K562 (cell line): ENCODE data around the gene TRAF3IP3. TPM values are rescaled to one million over a fixed set of nuclear protein-coding genes. Genes with fewer than 3 reads are reported as not detected.

Source experiments
- FIP1L1 ChIP-seq: fragments of 200-400 bp; formaldehyde crosslinking; IDR thresholded peaks from 2 replicates; pipeline ENCODE4 v1.6.1; 2018; ENCODE audit warnings: mild to moderate bottlenecking, low read depth, low read length; ENCODE audit not compliant: poor library complexity, severe bottlenecking
- GABPB1 ChIP-seq: sonication (generic); formaldehyde crosslinking; IDR thresholded peaks from 2 replicates; pipeline ENCODE4 v1.8.0; 2022; ENCODE audit warnings: mild to moderate bottlenecking, missing genetic modification reagents
- HNRNPL ChIP-seq: fragments of 200-400 bp; formaldehyde crosslinking; IDR thresholded peaks from 2 replicates; pipeline ENCODE4 v1.6.1; 2017; ENCODE audit warnings: low read depth, mild to moderate bottlenecking, low read length
- LARP7 ChIP-seq: fragments of 450-650 bp; IDR thresholded peaks from 2 replicates; pipeline ENCODE4 v1.6.1; 2016
- MTF1 ChIP-seq: fragments of 250-450 bp; sonication (Bioruptor Pico); IDR thresholded peaks from 2 replicates; pipeline ENCODE4 v1.9.0; 2021; ENCODE audit warnings: moderate library complexity, mild to moderate bottlenecking, inconsistent platforms, borderline replicate concordance
- PCBP2 ChIP-seq: fragments of 200-400 bp; formaldehyde crosslinking; IDR thresholded peaks from 2 replicates; pipeline ENCODE4 v1.6.1; 2018; ENCODE audit warnings: low read length, low read depth, mild to moderate bottlenecking, moderate library complexity; ENCODE audit not compliant: poor library complexity, severe bottlenecking
- TCFL5 ChIP-seq: fragments of 250-450 bp; sonication (Bioruptor Pico); conservative IDR thresholded peaks from 2 replicates; pipeline ENCODE4 v1.6.1; 2021; ENCODE audit warnings: mild to moderate bottlenecking, moderate library complexity, matching md5 sums
- TRIM28 ChIP-seq: fragments of 450-650 bp; IDR thresholded peaks from 2 replicates; pipeline ENCODE4 v1.6.1; 2017
- XRCC3 ChIP-seq: fragments of 450-650 bp; IDR thresholded peaks from 2 replicates; pipeline ENCODE4 v1.6.1; 2017; ENCODE audit warnings: mild to moderate bottlenecking, moderate library complexity
- ZNF316 ChIP-seq: fragments of 450-650 bp; IDR thresholded peaks from 2 replicates; pipeline ENCODE4 v1.6.1; 2016
- ZNF354B ChIP-seq: fragments of 250-450 bp; sonication (Bioruptor Pico); IDR thresholded peaks from 2 replicates; pipeline ENCODE4 v1.4.0; 2020
- ZNF444 ChIP-seq: fragments of 250-450 bp; sonication (Bioruptor Pico); IDR thresholded peaks from 2 replicates; pipeline ENCODE4 v1.4.0; 2020; ENCODE audit warnings: mild to moderate bottlenecking, moderate library complexity
- ZNF699 ChIP-seq: fragments of 250-450 bp; sonication (Bioruptor Pico); IDR thresholded peaks from 2 replicates; pipeline ENCODE4 v1.8.0; 2021; ENCODE audit warnings: mild to moderate bottlenecking, moderate library complexity; ENCODE audit not compliant: insufficient replicate concordance
- polyA plus RNA-seq, 8 experiments: library from polyadenylated mRNA; depleted of rRNA in 4 of 8; stranded (reverse) in 5 of 8; unstranded in 3 of 8; fragments of >200 nt; fragmentation: Nextera tagmentation in 2 of 8; fragmentation: Illumina TruSeq in 1 of 8; extraction: Ambion mirVana in 2 of 8; extraction: Trizol in 1 of 8; gene quantifications; 2 replicates each; pipeline versions ENCODE4 v1.2.1 to v1.2.3, GENCODE V29; 2011 to 2014; ENCODE audit warnings: inconsistent platforms in 1 of 8, missing spikeins in 1 of 8
- total RNA-seq, 7 experiments: library from RNA; depleted of rRNA in 6 of 7; stranded (reverse); fragments of >200 nt in 6 of 7; fragmentation: Illumina TruSeq in 2 of 7; extraction: Trizol in 2 of 7; gene quantifications; 2 replicates each; pipeline versions ENCODE4 v1.2.1 to v1.2.3, GENCODE V29; 2011 to 2021; ENCODE audit warnings: low replicate concordance in 1 of 7
- TF ChIP-seq, protein P1 (sequence below): sonication (generic); formaldehyde crosslinking; IDR thresholded peaks from 2 replicates; pipeline ENCODE4 v1.8.1; 2022; ENCODE audit warnings: missing genetic modification reagents
- TF ChIP-seq, protein P2 (sequence below): IDR thresholded peaks from 2 replicates; pipeline ENCODE4 v1.6.1; 2014; ENCODE audit warnings: antibody characterized with exemption
- TF ChIP-seq, protein P3 (sequence below): sonication (generic); formaldehyde crosslinking; IDR thresholded peaks from 2 replicates; pipeline ENCODE4 v1.5.0; 2020; ENCODE audit warnings: missing genetic modification reagents
- TF ChIP-seq, protein P4 (sequence below): sonication (generic); formaldehyde crosslinking; IDR thresholded peaks from 2 replicates; pipeline ENCODE4 v1.8.1; 2023; ENCODE audit warnings: mild to moderate bottlenecking, missing genetic modification reagents
- TF ChIP-seq, protein P5 (sequence below): fragments of 250-450 bp; sonication (Bioruptor Pico); IDR thresholded peaks from 2 replicates; pipeline ENCODE4 v1.6.1; 2021; ENCODE audit warnings: mild to moderate bottlenecking
- TF ChIP-seq, protein P6 (sequence below): fragments of 250-450 bp; sonication (Bioruptor Pico); IDR thresholded peaks from 2 replicates; pipeline ENCODE4 v1.4.0; 2020
- TF ChIP-seq, protein P7 (sequence below): sonication (generic); formaldehyde crosslinking; IDR thresholded peaks from 2 replicates; pipeline ENCODE4 v1.8.1; 2023; ENCODE audit warnings: mild to moderate bottlenecking, missing genetic modification reagents

Gene TRAF3IP3
- total and polyA plus RNA-seq, 9 of the 15 experiments (the other 6 are each of a cell fraction or from before 2014, with no cell fraction given) = 0.06 to 1.1 (median 0.31) TPM

DNA sequence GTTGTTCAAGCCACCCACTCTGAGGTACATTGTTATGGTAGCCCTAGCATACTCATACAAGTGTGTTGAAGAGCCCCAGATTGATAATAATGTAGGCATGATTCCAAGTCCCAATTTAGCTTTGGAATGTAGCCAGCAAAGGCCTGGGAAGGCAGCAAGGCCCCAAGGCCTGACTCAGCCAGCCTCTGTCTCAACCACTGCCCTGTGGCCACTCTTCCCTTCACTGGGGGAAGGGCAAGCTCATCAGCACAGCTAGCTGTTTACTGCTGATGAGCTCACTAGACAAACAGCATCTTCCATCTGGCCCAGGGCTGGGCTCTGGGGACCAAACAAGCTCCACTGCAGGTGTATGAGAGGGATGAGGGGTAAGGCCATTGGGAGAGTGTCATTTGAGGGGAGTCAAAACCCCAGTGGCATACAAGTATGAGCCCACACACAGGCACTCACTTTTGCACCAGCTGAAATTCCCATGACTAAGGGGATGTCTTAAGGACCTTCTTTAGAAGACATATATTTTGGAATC, 52.3 kb downstream of the TRAF3IP3 start (continued):
- TF ChIP-seq TRIM28 (no peak), XRCC3 (no peak), FIP1L1 (no peak), HNRNPL (no peak), MTF1 (CRISPR knock-in tag) (no peak), TCFL5 (CRISPR knock-in tag) (no peak), ZNF354B (CRISPR knock-in tag) (no peak), ZNF444 (CRISPR knock-in tag) (no peak), GABPB1 (no peak), LARP7 (no peak), ZNF699 (no peak), ZNF316 (no peak), PCBP2 (no peak)
- TF ChIP-seq, protein P1, sequence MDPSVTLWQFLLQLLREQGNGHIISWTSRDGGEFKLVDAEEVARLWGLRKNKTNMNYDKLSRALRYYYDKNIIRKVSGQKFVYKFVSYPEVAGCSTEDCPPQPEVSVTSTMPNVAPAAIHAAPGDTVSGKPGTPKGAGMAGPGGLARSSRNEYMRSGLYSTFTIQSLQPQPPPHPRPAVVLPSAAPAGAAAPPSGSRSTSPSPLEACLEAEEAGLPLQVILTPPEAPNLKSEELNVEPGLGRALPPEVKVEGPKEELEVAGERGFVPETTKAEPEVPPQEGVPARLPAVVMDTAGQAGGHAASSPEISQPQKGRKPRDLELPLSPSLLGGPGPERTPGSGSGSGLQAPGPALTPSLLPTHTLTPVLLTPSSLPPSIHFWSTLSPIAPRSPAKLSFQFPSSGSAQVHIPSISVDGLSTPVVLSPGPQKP (CRISPR knock-in tag) = no peak
- TF ChIP-seq, protein P2, sequence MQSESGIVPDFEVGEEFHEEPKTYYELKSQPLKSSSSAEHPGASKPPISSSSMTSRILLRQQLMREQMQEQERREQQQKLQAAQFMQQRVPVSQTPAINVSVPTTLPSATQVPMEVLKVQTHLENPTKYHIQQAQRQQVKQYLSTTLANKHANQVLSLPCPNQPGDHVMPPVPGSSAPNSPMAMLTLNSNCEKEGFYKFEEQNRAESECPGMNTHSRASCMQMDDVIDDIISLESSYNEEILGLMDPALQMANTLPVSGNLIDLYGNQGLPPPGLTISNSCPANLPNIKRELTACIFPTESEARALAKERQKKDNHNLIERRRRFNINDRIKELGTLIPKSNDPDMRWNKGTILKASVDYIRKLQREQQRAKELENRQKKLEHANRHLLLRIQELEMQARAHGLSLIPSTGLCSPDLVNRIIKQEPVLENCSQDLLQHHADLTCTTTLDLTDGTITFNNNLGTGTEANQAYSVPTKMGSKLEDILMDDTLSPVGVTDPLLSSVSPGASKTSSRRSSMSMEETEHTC = no peak
- TF ChIP-seq, protein P3, sequence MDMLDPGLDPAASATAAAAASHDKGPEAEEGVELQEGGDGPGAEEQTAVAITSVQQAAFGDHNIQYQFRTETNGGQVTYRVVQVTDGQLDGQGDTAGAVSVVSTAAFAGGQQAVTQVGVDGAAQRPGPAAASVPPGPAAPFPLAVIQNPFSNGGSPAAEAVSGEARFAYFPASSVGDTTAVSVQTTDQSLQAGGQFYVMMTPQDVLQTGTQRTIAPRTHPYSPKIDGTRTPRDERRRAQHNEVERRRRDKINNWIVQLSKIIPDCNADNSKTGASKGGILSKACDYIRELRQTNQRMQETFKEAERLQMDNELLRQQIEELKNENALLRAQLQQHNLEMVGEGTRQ (CRISPR knock-in tag) = no peak
- TF ChIP-seq, protein P4, sequence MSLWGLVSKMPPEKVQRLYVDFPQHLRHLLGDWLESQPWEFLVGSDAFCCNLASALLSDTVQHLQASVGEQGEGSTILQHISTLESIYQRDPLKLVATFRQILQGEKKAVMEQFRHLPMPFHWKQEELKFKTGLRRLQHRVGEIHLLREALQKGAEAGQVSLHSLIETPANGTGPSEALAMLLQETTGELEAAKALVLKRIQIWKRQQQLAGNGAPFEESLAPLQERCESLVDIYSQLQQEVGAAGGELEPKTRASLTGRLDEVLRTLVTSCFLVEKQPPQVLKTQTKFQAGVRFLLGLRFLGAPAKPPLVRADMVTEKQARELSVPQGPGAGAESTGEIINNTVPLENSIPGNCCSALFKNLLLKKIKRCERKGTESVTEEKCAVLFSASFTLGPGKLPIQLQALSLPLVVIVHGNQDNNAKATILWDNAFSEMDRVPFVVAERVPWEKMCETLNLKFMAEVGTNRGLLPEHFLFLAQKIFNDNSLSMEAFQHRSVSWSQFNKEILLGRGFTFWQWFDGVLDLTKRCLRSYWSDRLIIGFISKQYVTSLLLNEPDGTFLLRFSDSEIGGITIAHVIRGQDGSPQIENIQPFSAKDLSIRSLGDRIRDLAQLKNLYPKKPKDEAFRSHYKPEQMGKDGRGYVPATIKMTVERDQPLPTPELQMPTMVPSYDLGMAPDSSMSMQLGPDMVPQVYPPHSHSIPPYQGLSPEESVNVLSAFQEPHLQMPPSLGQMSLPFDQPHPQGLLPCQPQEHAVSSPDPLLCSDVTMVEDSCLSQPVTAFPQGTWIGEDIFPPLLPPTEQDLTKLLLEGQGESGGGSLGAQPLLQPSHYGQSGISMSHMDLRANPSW (CRISPR knock-in tag) = no peak
- TF ChIP-seq, protein P5, sequence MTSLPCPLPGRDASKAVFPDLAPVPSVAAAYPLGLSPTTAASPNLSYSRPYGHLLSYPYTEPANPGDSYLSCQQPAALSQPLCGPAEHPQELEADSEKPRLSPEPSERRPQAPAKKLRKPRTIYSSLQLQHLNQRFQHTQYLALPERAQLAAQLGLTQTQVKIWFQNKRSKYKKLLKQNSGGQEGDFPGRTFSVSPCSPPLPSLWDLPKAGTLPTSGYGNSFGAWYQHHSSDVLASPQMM (CRISPR knock-in tag) = no peak
- TF ChIP-seq, protein P6, sequence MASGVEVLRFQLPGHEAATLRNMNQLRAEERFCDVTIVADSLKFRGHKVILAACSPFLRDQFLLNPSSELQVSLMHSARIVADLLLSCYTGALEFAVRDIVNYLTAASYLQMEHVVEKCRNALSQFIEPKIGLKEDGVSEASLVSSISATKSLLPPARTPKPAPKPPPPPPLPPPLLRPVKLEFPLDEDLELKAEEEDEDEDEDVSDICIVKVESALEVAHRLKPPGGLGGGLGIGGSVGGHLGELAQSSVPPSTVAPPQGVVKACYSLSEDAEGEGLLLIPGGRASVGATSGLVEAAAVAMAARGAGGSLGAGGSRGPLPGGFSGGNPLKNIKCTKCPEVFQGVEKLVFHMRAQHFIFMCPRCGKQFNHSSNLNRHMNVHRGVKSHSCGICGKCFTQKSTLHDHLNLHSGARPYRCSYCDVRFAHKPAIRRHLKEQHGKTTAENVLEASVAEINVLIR (CRISPR knock-in tag) = no peak
- TF ChIP-seq, protein P7, sequence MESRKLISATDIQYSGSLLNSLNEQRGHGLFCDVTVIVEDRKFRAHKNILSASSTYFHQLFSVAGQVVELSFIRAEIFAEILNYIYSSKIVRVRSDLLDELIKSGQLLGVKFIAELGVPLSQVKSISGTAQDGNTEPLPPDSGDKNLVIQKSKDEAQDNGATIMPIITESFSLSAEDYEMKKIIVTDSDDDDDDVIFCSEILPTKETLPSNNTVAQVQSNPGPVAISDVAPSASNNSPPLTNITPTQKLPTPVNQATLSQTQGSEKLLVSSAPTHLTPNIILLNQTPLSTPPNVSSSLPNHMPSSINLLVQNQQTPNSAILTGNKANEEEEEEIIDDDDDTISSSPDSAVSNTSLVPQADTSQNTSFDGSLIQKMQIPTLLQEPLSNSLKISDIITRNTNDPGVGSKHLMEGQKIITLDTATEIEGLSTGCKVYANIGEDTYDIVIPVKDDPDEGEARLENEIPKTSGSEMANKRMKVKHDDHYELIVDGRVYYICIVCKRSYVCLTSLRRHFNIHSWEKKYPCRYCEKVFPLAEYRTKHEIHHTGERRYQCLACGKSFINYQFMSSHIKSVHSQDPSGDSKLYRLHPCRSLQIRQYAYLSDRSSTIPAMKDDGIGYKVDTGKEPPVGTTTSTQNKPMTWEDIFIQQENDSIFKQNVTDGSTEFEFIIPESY (CRISPR knock-in tag) = no peak
